GM21360 (cell line): Measurements from ENCODE around the gene NEU1.
"Not testable (repeated sequence)": the region's sequence is repeated elsewhere in the genome, so short reads cannot be mapped to it uniquely, and the experiment has no call there.

Experiments used
- ATAC-seq: cut with Tn5 transposase; IDR thresholded peaks from one replicate; pipeline ENCODE4 v1.9.1; 2021; ENCODE audit warnings: mild to moderate bottlenecking, moderate library complexity; ENCODE audit not compliant: unreplicated experiment

Gene NEU1

GRCh38 chr6:31875877-31876276, 13.3 kb upstream of the NEU1 start:
- no peak for ATAC-seq

DNA sequence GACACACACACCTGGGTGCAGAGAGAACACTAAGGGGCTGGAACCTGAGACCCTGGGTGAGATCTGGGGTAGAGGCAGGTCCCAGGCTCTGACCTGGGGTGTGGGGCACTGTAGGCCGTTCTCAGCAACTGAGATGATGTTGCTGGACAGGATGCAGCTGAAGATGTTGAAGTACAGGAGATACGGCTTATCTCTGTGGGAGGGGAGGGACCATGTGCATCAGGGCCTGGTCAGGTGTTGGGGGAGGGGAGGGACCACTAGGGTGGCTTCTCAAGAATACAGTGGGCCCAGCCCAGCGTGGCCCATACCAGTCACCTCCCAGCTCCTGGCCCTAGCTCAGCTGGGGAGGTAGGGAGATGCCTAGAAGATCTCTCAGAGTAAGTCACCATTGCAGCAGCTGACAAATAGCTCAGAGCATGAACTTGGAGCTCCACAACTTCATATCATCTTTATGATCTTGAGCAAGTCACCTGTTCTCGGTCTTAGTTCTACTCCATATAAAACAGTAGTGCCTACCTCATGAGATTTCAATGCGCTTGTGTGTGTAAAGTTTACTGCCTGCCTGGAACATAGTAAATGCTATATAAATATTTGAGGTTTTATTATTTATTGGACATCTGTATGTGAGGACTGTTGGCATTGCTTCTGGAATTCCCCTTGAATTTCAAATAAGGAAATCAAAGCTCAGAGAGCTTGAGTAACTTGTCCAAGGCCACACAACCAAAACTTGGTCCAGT, 12.4 kb upstream of the NEU1 start:
- ATAC-seq, result no peak

GRCh38 chr6:31874084-31874670, 11.6 kb upstream of the NEU1 start:
- no peak for ATAC-seq

- ATAC-seq, result no peak
Observed at GRCh38 chr6:31871046-31871659, 8.5 kb upstream of the NEU1 start.

GRCh38 chr6:31870385-31870921, 7.8 kb upstream of the NEU1 start:
- no peak for ATAC-seq

GRCh38 chr6:31869343-31869742, 6.7 kb upstream of the NEU1 start:
- no peak for ATAC-seq

GRCh38 chr6:31868658-31868971, 6.0 kb upstream of the NEU1 start:
- not testable (repeated sequence) for ATAC-seq

DNA sequence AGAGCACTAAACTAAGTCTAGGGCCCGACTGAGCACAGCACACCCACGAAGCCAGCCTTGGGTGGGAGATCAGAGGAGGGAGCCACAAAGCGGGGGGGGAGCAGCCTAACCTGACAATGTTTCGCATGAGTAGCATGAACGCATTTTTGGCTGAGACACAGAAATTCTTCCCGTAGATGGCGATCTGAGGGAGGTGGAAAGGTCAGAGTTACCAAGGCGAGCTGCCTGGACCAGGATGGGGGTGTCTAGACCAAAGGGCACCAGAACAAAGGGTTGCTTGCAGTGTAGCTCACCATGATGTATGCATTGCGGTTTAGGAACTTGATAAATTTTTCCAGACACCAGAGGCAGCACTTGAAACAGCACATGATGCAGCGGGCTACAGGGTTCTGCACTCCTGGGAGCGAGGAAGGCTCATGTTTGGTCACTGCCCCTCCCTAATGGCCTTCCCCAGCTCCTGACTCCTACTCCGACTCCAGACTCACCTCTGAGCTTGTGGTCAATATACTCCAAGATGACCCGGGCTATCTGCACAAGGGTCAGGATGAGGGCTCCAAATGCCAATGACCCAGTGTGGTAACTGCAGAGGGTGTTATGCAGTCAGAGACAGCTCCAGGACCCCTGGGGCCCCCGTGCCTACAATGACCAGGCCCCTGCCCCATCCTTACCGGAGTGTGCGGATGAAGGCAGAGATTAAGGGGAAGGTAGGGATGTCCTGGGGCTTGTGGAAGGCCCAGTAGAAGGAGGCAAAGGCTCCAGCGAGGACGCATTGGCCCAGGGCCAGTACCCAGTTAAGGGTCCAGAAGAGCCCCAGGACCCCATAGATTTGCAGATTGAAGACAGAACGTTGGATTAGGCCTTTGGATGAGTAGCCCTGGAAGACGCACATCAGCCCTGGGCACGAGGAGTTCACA, 2.8 kb upstream of the NEU1 start:
- ATAC-seq, result no peak

GRCh38 chr6:31864818-31865204, 2.2 kb upstream of the NEU1 start:
- no peak for ATAC-seq

- not testable (repeated sequence) for ATAC-seq
Observed at GRCh38 chr6:31864123-31864562, 1.5 kb upstream of the NEU1 start.

GRCh38 chr6:31861919-31862343, 690 bp downstream of the NEU1 start:
- ATAC-seq, result no peak

- ATAC-seq, result no peak
Observed at GRCh38 chr6:31861150-31861549, 1.5 kb downstream of the NEU1 start.

DNA sequence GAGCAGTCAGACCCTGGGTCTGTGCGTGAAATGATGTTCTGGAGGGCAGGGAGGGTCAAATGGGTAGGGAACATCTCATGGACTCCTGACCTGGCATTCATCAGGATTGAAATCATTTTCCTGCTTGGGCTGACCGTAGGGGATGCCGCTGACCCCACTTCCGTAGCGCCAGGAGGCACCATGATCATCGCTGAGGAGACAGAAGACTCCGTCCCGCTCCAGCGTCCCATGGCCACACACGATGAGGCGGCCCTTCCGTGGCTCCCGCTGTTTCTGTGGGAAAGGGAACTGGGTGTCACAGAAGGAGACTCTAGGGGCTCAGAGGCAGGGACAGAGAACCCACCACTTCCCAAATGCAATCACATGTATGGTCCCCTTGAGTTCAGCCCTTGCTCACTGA, 2.3 kb downstream of the NEU1 start:
- ATAC-seq, result no peak

DNA sequence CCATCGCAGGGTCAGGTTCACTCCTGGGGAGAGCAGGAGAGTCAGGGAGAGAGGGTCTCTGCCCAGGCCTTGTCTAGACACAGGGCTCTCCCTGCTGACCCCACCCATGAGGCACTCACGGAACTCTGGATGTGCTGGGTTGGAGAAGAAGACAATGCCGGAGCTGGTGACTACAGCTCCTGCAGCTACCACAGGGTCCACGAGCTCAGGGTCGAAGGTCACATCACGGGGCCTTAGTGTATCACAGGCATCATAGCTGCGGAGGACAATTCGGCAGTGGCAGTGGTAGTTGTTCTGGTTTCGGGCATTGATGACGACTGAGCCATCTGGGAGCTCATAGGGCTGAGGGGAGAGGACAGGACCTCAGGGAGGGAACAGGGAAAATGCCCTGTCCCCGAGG, 2.7 kb downstream of the NEU1 start:
- ATAC-seq, result no peak

- ATAC-seq, result no peak
Observed at GRCh38 chr6:31858707-31859106, 3.9 kb downstream of the NEU1 start.

- ATAC-seq, result not testable (repeated sequence)
Observed at GRCh38 chr6:31857774-31858173, 4.8 kb downstream of the NEU1 start.

DNA sequence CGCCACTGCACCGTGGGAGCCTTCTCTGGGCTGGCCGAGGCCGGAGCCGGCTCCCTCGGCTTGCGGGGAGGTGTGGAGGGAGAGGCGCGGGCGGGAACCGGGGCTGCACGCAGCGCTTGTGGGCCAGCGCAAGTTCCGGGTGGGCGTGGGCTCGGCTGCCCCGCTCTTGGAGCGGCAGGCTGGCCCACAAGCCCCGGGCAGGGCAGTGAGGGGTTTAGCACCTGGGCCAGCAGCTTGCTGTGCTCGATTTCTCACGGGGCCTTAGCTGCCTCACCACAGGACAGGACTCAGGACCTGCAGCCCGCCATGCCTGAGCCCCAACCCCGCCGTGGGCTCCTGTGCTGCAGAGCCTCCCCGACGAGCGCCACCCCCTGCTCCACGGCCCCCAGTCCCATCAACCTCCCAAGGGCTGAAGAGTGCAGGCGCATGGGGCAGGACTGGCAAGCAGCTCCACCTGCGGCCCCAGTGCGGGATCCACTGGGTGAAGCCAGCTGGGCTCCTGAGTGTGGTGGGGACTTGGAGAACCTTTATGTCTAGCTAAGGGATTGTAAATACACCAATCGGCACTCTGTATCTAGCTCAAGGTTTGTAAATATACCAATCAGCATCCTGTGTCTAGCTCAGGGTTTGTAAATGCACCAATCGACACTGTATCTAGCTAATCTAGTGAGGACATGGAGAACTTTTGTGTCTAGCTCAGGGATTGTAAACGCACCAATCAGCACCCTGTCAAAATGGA, 10.5 kb downstream of the NEU1 start:
- ATAC-seq, result not testable (repeated sequence)

- ATAC-seq, result no peak
Observed at GRCh38 chr6:31851485-31851832, 11.2 kb downstream of the NEU1 start.

- ATAC-seq, result no peak
Observed at GRCh38 chr6:31850765-31851484, 11.7 kb downstream of the NEU1 start.
